Liver (tissue), 10 donors: Measurements from ENCODE around the gene AUNIP. TPM values are rescaled to one million over a fixed set of nuclear protein-coding genes. Genes with fewer than 3 reads are reported as not detected.

ENCODE experiments used
- DNase-seq: peaks from one replicate; pipeline ENCODE4 v3.0.0-alpha.2; 2017; ENCODE audit warnings: low spot score
- H3K27ac ChIP-seq, 2 donors: one replicate each; pipeline ENCODE4 v1.7.0; 2013; ENCODE audit warnings: inconsistent platforms in 2 of 2, low read length in 2 of 2, control low read depth in 1 of 2, low read depth in 1 of 2, mild to moderate bottlenecking in 1 of 2
- H3K27me3 ChIP-seq, 4 donors: one replicate each; pipeline versions ENCODE4 v1.6.1 to v1.7.0; 2013; ENCODE audit warnings: low read length in 3 of 4, inconsistent platforms in 1 of 4, mild to moderate bottlenecking in 1 of 4, moderate library complexity in 1 of 4; ENCODE audit not compliant: control insufficient read depth in 4 of 4, insufficient read depth in 4 of 4
- H3K36me3 ChIP-seq, 4 donors: one replicate each; pipeline versions ENCODE4 v1.6.1 to v1.7.0; 2013; ENCODE audit warnings: low read length in 3 of 4, mild to moderate bottlenecking in 3 of 4, low read depth in 1 of 4, moderate library complexity in 1 of 4; ENCODE audit not compliant: control insufficient read depth in 4 of 4, insufficient read depth in 3 of 4
- H3K4me1 ChIP-seq, 4 donors: one replicate each; pipeline versions ENCODE4 v1.6.1 to v1.7.0; 2013; ENCODE audit warnings: low read length in 3 of 4, mild to moderate bottlenecking in 3 of 4, moderate library complexity in 1 of 4; ENCODE audit not compliant: control insufficient read depth in 4 of 4, insufficient read depth in 4 of 4
- H3K4me3 ChIP-seq, 3 donors: one replicate each; pipeline versions ENCODE4 v1.6.1 to v1.7.0; 2013; ENCODE audit warnings: low read length in 3 of 3, control low read depth in 1 of 3, low read depth in 1 of 3, mild to moderate bottlenecking in 1 of 3
- H3K9ac ChIP-seq, 2 donors: one replicate each; pipeline ENCODE4 v1.7.0; 2013; ENCODE audit warnings: low read length in 2 of 2, mild to moderate bottlenecking in 2 of 2, moderate library complexity in 2 of 2, control low read depth in 1 of 2, low read depth in 1 of 2
- H3K9me3 ChIP-seq, 4 donors: one replicate each; pipeline versions ENCODE4 v1.6.1 to v1.7.0; 2013; ENCODE audit warnings: low read length in 3 of 4; ENCODE audit not compliant: control insufficient read depth in 4 of 4
- ATF3 ChIP-seq: IDR thresholded peaks from 2 replicates; pipeline ENCODE4 v1.6.1; 2016; ENCODE audit warnings: antibody characterized with exemption
- FOXA2 ChIP-seq: IDR thresholded peaks from 2 replicates; pipeline ENCODE4 v1.6.1; 2016; ENCODE audit warnings: antibody characterized with exemption
- JUND ChIP-seq, 2 donors: IDR thresholded peaks; 2 replicates each; pipeline ENCODE4 v1.6.1; 2016; ENCODE audit warnings: antibody characterized with exemption in 2 of 2
- NR2F2 ChIP-seq: IDR thresholded peaks from 2 replicates; pipeline ENCODE4 v1.6.1; 2016; ENCODE audit warnings: antibody characterized with exemption
- RXRA ChIP-seq, 2 donors: IDR thresholded peaks; 2 replicates each; pipeline ENCODE4 v1.6.1; 2017 to 2018; ENCODE audit warnings: antibody characterized with exemption in 2 of 2, mild to moderate bottlenecking in 1 of 2
- SP1 ChIP-seq: IDR thresholded peaks from 2 replicates; pipeline ENCODE4 v1.6.1; 2018; ENCODE audit warnings: antibody characterized with exemption, mild to moderate bottlenecking
- YY1 ChIP-seq: IDR thresholded peaks from 2 replicates; pipeline ENCODE4 v1.6.1; 2016; ENCODE audit warnings: antibody characterized with exemption, mild to moderate bottlenecking
- WGBS: extraction: QIAGEN DNeasy Blood & Tissue Kit; methylation state at CpG from one replicate; pipeline ENCODE4 v1.1.7; 2013; 5-methylcytosine and 5-hydroxymethylcytosine counted together
- polyA plus RNA-seq, 2 donors: library from polyadenylated mRNA; stranded (reverse) in 1 of 2; unstranded in 1 of 2; fragments of 200-250 nt in 1 of 2; fragments of >200 nt in 1 of 2; fragmentation: Nextera tagmentation in 1 of 2; extraction: Ambion mirVana in 1 of 2; gene quantifications; one replicate each; pipeline versions ENCODE4 v1.2.1 to v1.2.3, GENCODE V29; 2013 to 2015
- small RNA-seq: library from RNA; depleted of rRNA; stranded (forward); fragments of <200 nt; gene quantifications from one replicate; pipeline ENCODE3, GENCODE V24; 2014
- total RNA-seq, 2 donors: library from RNA; depleted of rRNA; stranded (reverse); fragments of >200 nt; gene quantifications; one replicate each; pipeline ENCODE4 v1.2.3, GENCODE V29; 2014
- donor health status: healthy.
- donor health status: healthy.
- donor health status: healthy.
- donor health status: healthy.
- donor health status: healthy.

AUNIP gene
- total and polyA plus RNA-seq, 4 donors: 0.18 to 9.0 (median 0.56) TPM; not detected in 1

GRCh38 chr1:25785333-25786067, 73.8 kb downstream of the AUNIP start:
- 86% methylated on average over 10 of the region's 10 CpGs for WGBS
- no peak overlapping the region for H3K27ac ChIP-seq
- no peaks in the 10 kb centered on the region for H3K9me3 ChIP-seq
- H3K27me3 ChIP-seq: no peaks in the 10 kb centered on the region
- no peak overlapping the region for H3K9ac ChIP-seq
- no peak for DNase-seq
- no peak overlapping the region for H3K4me3 ChIP-seq
- peaks cover 6 to 7% (median 7%) of the 10 kb centered on the region in 4 donors for H3K4me1 ChIP-seq
- TF ChIP-seq SP1: no peak
- no peak for TF ChIP-seq JUND (IDR thresholded peaks at IDR 0.05)
- TF ChIP-seq ATF3: no peak
- no peak for TF ChIP-seq FOXA2
- peaks cover 0 to 6% (median 0%) of the 10 kb centered on the region in 4 donors for H3K36me3 ChIP-seq

- Histone ChIP-seq H3K27ac (no peak overlapping the region), H3K36me3 (peaks cover 0 to 6% (median 0%) of the 10 kb centered on the region in 4 donors), H3K9ac (no peak overlapping the region), H3K4me3 (no peak overlapping the region), H3K4me1 (peaks cover 6 to 14% (median 12%) of the 10 kb centered on the region in 4 donors), H3K27me3 (no peaks in the 10 kb centered on the region), H3K9me3 (no peaks in the 10 kb centered on the region)
- DNase-seq: no peak
- 81% methylated on average over 9 of the region's 9 CpGs for WGBS
- no peak for TF ChIP-seq YY1
- TF ChIP-seq SP1: peak; percentile 20
- peak; percentile 91 for TF ChIP-seq NR2F2
- TF ChIP-seq RXRA (IDR thresholded peaks at IDR 0.05): peak; percentile 45 to 47
These were observed 74.6 kb downstream of the AUNIP start for GRCh38 chr1:25784575-25785051.

Small RNA genes lying within 50 kb of the gene (small RNA-seq; reads per million reads assigned to genes)
- gene AL033528.1 (not detected), gene RF00019 (not detected), gene SNRPFP2 (not detected)

Other genes starting within 250 kb of the AUNIP start
- gene MAN1C1, start 242.7 kb downstream of the AUNIP start, total RNA-seq: 1 to 10 TPM; 6.3 to 9.3 TPM
- 10 to 100 TPM in 1 of 2 donors, 1 to 10 TPM in 1; 6.9 to 16.0 TPM for gene MAN1C1, start 242.7 kb downstream of the AUNIP start, polyA plus RNA-seq
- 10 to 100 TPM in 1 of 2 donors, 1 to 10 TPM in 1; 7.8 to 10.1 TPM for gene SELENON, start 59.3 kb downstream of the AUNIP start, total RNA-seq
- gene SELENON, start 59.3 kb downstream of the AUNIP start, polyA plus RNA-seq: 10 to 100 TPM in 1 of 2 donors, 1 to 10 TPM in 1; 4.3 to 16.1 TPM
- gene MTFR1L, start 39.5 kb downstream of the AUNIP start, total RNA-seq: 10 to 100 TPM; 22.5 to 48.4 TPM
- 10 to 100 TPM; 33.4 to 47.1 TPM for gene MTFR1L, start 39.5 kb downstream of the AUNIP start, polyA plus RNA-seq
- gene PAQR7, start 16.3 kb upstream of the AUNIP start, total RNA-seq: 1 to 10 TPM; 2.0 to 9.0 TPM
- 1 to 10 TPM; 1.5 to 1.6 TPM for gene PAQR7, start 16.3 kb upstream of the AUNIP start, polyA plus RNA-seq
- gene STMN1, start 47.0 kb upstream of the AUNIP start, total RNA-seq: 10 to 100 TPM in 1 of 2 donors, under 1 TPM in 1; 0.75 to 40.1 TPM
- gene STMN1, start 47.0 kb upstream of the AUNIP start, polyA plus RNA-seq: 10 to 100 TPM; 13.5 to 22.2 TPM
- gene PAFAH2, start 138.6 kb upstream of the AUNIP start, total RNA-seq: 10 to 100 TPM; 10.2 to 13.8 TPM
- gene PAFAH2, start 138.6 kb upstream of the AUNIP start, polyA plus RNA-seq: 10 to 100 TPM in 1 of 2 donors, 1 to 10 TPM in 1; 9.0 to 11.4 TPM
- gene EXTL1, start 162.3 kb upstream of the AUNIP start, total RNA-seq: under 1 TPM in 1 of 2 donors, not detected in 1; under 0.01 TPM
- not detected for gene EXTL1, start 162.3 kb upstream of the AUNIP start, polyA plus RNA-seq
- gene SLC30A2, start 186.7 kb upstream of the AUNIP start, total RNA-seq: under 1 TPM; under 0.01 to 0.05 TPM
- under 1 TPM in 1 of 2 donors, not detected in 1; 0.12 TPM for gene SLC30A2, start 186.7 kb upstream of the AUNIP start, polyA plus RNA-seq
- not detected for gene TRIM63, start 208.2 kb upstream of the AUNIP start, total RNA-seq
- under 1 TPM in 1 of 2 donors, not detected in 1; 0.03 TPM for gene TRIM63, start 208.2 kb upstream of the AUNIP start, polyA plus RNA-seq